Spleen (tissue), 11 donors: ENCODE results near the gene TRIM25. TPM values are rescaled to one million over a fixed set of nuclear protein-coding genes. Genes with fewer than 3 reads are reported as not detected.

ENCODE experiments used
- DNase-seq: peaks from one replicate; pipeline ENCODE4 v3.0.0-alpha.2; 2020
- H3K27ac ChIP-seq, 8 donors: fragments of 200-600 bp; sonication (generic) in 7 of 8; 1 replicate in 4 of 8; 2 replicates in 4 of 8; pipeline versions ENCODE4 v1.5.0 to v1.8.0; 2016 to 2021; ENCODE audit warnings: inconsistent platforms in 4 of 8, mild to moderate bottlenecking in 4 of 8, moderate library complexity in 1 of 8
- H3K27me3 ChIP-seq, 7 donors: fragments of 200-600 bp; sonication (generic) in 6 of 7; replicated peaks in 1 of 7; 1 replicate in 4 of 7; 2 replicates in 3 of 7; pipeline versions ENCODE4 v1.5.0 to v1.8.0; 2016 to 2021; ENCODE audit warnings: inconsistent platforms in 3 of 7, mild to moderate bottlenecking in 1 of 7
- H3K36me3 ChIP-seq, 6 donors: fragments of 200-600 bp; sonication (generic) in 5 of 6; 1 replicate in 4 of 6; 2 replicates in 2 of 6; pipeline versions ENCODE4 v1.5.0 to v1.8.0; 2016 to 2021; ENCODE audit warnings: inconsistent platforms in 2 of 6
- H3K4me1 ChIP-seq, 6 donors: fragments of 200-600 bp; sonication (generic) in 5 of 6; 1 replicate in 3 of 6; 2 replicates in 3 of 6; pipeline versions ENCODE4 v1.5.0 to v1.8.0; 2016 to 2021; ENCODE audit warnings: inconsistent platforms in 3 of 6
- H3K4me3 ChIP-seq, 8 donors: fragments of 200-600 bp; sonication (generic) in 7 of 8; 1 replicate in 4 of 8; 2 replicates in 4 of 8; pipeline versions ENCODE4 v1.5.0 to v1.8.0; 2016 to 2021; ENCODE audit warnings: inconsistent platforms in 4 of 8, mild to moderate bottlenecking in 4 of 8, moderate library complexity in 2 of 8
- H3K9me3 ChIP-seq, 8 donors: fragments of 200-600 bp; sonication (generic) in 7 of 8; 1 replicate in 4 of 8; 2 replicates in 4 of 8; pipeline versions ENCODE4 v1.5.0 to v1.8.0; 2016 to 2021; ENCODE audit warnings: inconsistent platforms in 4 of 8
- POLR2A ChIP-seq, 3 donors: fragments of 450-650 bp; IDR thresholded peaks; one replicate each; pipeline ENCODE4 v1.5.1; 2017; ENCODE audit warnings: antibody characterized with exemption in 3 of 3, mild to moderate bottlenecking in 1 of 3
- POLR2AphosphoS5 ChIP-seq, 3 donors: sonication (generic); formaldehyde crosslinking; IDR thresholded peaks; one replicate each; pipeline ENCODE4 v1.5.1; 2017; ENCODE audit warnings: antibody characterized with exemption in 3 of 3
- WGBS, 5 donors: extraction: QIAGEN DNeasy Blood & Tissue Kit in 3 of 5; methylation state at CpG; one replicate each; pipeline versions ENCODE4 v1.1.5 to v1.1.7; 2013 to 2018; 5-methylcytosine and 5-hydroxymethylcytosine counted together
- intact Hi-C: fragments of 100-400 bp; cut with DNase I; formaldehyde crosslinking; loops from one replicate; pipeline ENCODE4 v1.15.0; 2023; ENCODE audit warnings: low total_unique reads
- polyA plus RNA-seq, 3 donors: library from polyadenylated mRNA; stranded (reverse); fragments of 200-250 nt; gene quantifications; one replicate each; pipeline ENCODE4 v1.2.1, GENCODE V29; 2013
- total RNA-seq, 7 donors: library from RNA; depleted of rRNA in 3 of 7; stranded (reverse); fragments of >200 nt in 3 of 7; fragmentation: NEBNext Ultra II Directional in 4 of 7; extraction: Animal tissue kit (Norgen Biotek cat#: 25700) in 4 of 7; gene quantifications; one replicate each; pipeline versions ENCODE4 v1.1.0 to v1.2.1, GENCODE V29; 2016 to 2021
- TF ChIP-seq, protein P1 (sequence below), 11 experiments: fragments of 200-600 bp in 7 of 11; fragments of 450-650 bp in 4 of 11; sonication (generic) in 4 of 11; IDR thresholded peaks in 8 of 11; conservative IDR thresholded peaks in 3 of 11; 1 replicate in 7 of 11; 2 replicates in 4 of 11; pipeline versions ENCODE4 v1.4.0 to v1.8.0; 2016 to 2021; ENCODE audit warnings: antibody characterized with exemption in 11 of 11, inconsistent platforms in 4 of 11, mild to moderate bottlenecking in 1 of 11
- donor health status: healthy with polysubstance abuse.
- donor health status: DM: no; HTN: no; CAD: no; lungs with moderate emphysema.
- donor health status: DM: no; HTN: no; CAD: no.
- donor health status: Bipolar disorder and iron deficiency.
- donor health status: healthy.
- donor health status: DM: no; HTN: no; CAD: no.
- donor health status: DM: yes; HTN: yes; CAD: no.

The TRIM25 gene
- total and polyA plus RNA-seq, 10 donors, result 13.8 to 168 (median 122) TPM

DNA sequence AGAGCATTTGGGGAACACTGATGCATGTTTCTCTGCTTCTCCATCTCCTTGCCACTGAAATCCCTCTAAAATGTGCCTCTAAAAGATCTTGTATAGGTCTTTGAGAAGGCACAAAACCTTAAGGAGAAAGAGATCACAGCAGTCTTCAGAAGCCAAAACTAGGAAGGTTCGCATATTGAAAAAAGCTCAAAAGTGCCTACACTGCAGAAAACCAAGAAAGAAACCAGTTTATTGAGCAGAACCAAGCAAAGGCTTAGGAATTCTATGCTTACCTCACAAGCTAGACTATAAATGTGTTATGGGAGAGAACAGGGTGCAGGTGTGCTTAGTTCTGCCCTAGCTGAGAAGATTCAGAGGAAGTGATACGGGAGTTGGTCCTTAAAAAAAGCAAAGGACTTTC, 63.3 kb downstream of the TRIM25 start:
- H3K4me3 ChIP-seq, result no peak overlapping the region
- peaks cover 0 to 76% (median 36%) of the 10 kb centered on the region in 6 donors for H3K36me3 ChIP-seq
- intact Hi-C loops, result no loop called here
- no peaks in the 10 kb centered on the region for H3K27me3 ChIP-seq
- TF ChIP-seq, protein P1, sequence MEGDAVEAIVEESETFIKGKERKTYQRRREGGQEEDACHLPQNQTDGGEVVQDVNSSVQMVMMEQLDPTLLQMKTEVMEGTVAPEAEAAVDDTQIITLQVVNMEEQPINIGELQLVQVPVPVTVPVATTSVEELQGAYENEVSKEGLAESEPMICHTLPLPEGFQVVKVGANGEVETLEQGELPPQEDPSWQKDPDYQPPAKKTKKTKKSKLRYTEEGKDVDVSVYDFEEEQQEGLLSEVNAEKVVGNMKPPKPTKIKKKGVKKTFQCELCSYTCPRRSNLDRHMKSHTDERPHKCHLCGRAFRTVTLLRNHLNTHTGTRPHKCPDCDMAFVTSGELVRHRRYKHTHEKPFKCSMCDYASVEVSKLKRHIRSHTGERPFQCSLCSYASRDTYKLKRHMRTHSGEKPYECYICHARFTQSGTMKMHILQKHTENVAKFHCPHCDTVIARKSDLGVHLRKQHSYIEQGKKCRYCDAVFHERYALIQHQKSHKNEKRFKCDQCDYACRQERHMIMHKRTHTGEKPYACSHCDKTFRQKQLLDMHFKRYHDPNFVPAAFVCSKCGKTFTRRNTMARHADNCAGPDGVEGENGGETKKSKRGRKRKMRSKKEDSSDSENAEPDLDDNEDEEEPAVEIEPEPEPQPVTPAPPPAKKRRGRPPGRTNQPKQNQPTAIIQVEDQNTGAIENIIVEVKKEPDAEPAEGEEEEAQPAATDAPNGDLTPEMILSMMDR (IDR thresholded peaks at IDR 0.05 in 8 of 11, conservative IDR thresholded peaks at IDR 0.05 in 3 of 11), result no peak
- TF ChIP-seq POLR2AphosphoS5 (IDR thresholded peaks at IDR 0.05), result no peak
- no peak for TF ChIP-seq POLR2A (IDR thresholded peaks at IDR 0.05)
- H3K27ac ChIP-seq, result peak overlapping the region in 1 of 8 donors; percentile 7
- 86 to 94% (median 90%) methylated on average over 2 of the region's 2 CpGs for WGBS, 5 donors
- H3K9me3 ChIP-seq, result no peaks in the 10 kb centered on the region
- DNase-seq, result no peak
- H3K4me1 ChIP-seq, result no peaks in the 10 kb centered on the region

DNA sequence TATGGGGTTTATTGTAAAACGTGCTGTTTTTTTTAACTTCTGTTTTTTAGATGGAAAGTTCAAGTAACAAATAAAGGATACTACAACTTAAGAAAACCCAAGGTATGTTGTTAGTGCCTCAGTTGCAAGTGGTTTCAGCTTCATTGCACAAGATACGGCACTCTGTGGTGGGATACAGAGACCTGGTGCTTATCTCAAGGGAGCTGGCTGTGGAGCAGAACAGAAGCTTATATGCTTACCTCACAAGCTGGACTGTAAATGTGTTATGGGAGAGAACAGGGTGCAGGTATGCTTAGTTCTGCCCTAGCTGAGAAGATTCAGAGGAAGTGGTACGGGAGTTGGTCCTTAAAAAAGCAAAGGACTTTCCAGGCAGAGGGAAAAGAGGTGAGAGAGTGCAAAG, 64.7 kb downstream of the TRIM25 start:
- no peak for DNase-seq
- intact Hi-C loops, result no loop called here
- Histone ChIP-seq H3K27ac (no peak overlapping the region), H3K36me3 (peaks cover 0 to 70% (median 32%) of the 10 kb centered on the region in 6 donors), H3K27me3 (no peaks in the 10 kb centered on the region), H3K4me1 (no peaks in the 10 kb centered on the region), H3K4me3 (no peak overlapping the region), H3K9me3 (no peaks in the 10 kb centered on the region)
- WGBS, 5 donors, result 57 to 77% (median 75%) methylated on average over 3 of the region's 3 CpGs
- TF ChIP-seq POLR2AphosphoS5 (IDR thresholded peaks at IDR 0.05) (no peak), POLR2A (IDR thresholded peaks at IDR 0.05) (no peak)
- TF ChIP-seq, protein P1 (IDR thresholded peaks at IDR 0.05 in 8 of 11, conservative IDR thresholded peaks at IDR 0.05 in 3 of 11), result no peak

DNA sequence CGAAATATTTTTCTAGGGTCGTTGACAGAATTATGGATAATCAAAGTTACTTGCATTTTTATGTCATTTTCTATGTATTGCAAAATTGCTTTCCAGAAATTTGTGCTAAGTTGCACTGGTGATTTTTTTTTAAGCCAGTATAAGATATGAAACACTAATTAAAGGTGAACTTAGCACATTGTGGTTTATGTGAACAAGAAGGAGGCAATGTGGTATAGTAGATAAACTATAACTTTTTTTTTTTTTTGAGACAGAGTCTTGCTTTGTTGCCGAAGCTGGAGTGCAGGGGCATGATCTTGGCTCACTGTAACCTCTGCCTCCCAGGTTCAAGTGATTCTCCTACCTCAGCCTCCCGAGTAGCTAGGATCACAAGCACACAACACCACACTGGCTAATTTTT, 66.7 kb downstream of the TRIM25 start:
- WGBS, 5 donors, result 88 to 98% (median 94%) methylated on average over 4 of the region's 4 CpGs
- no peak for DNase-seq
- H3K27me3 ChIP-seq, result no peaks in the 10 kb centered on the region
- H3K4me1 ChIP-seq, result peaks cover 0 to 14% (median 8%) of the 10 kb centered on the region in 6 donors
- TF ChIP-seq, protein P1 (IDR thresholded peaks at IDR 0.05 in 8 of 11, conservative IDR thresholded peaks at IDR 0.05 in 3 of 11), result no peak
- TF ChIP-seq POLR2AphosphoS5 (IDR thresholded peaks at IDR 0.05) (no peak), POLR2A (IDR thresholded peaks at IDR 0.05) (no peak)
- peaks cover 0 to 63% (median 31%) of the 10 kb centered on the region in 6 donors for H3K36me3 ChIP-seq
- intact Hi-C loops, result no loop called here
- no peak overlapping the region for H3K4me3 ChIP-seq
- no peak overlapping the region for H3K27ac ChIP-seq
- H3K9me3 ChIP-seq, result no peaks in the 10 kb centered on the region

DNA sequence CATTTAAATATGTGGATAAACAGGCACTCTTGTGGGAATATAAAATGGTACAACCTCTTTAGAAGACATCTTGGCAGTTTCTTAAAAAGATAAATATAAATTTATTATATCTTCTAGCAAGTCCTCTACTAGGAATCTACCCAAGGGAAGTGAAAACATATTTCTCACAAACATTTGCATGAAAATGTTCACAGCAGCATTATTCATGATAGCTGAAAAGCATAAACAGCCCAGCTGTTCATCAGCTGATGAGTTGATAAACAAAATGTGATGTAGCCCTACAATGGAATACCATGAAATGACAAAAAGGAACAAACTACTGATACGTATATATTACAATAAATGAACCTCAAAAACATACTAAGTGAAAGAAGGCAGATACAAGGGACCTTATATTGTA, 67.9 kb downstream of the TRIM25 start:
- Histone ChIP-seq H3K4me3 (no peak overlapping the region), H3K36me3 (peaks cover 0 to 51% (median 26%) of the 10 kb centered on the region in 6 donors), H3K27ac (no peak overlapping the region), H3K4me1 (peaks cover 0 to 25% (median 12%) of the 10 kb centered on the region in 6 donors), H3K27me3 (no peaks in the 10 kb centered on the region), H3K9me3 (no peaks in the 10 kb centered on the region)
- DNase-seq, result no peak
- intact Hi-C loops, result no loop called here
- TF ChIP-seq, protein P1 (IDR thresholded peaks at IDR 0.05 in 8 of 11, conservative IDR thresholded peaks at IDR 0.05 in 3 of 11), result no peak
- no peak for TF ChIP-seq POLR2A (IDR thresholded peaks at IDR 0.05)
- 90 to 98% (median 91%) methylated on average over 1 of the region's 1 CpG for WGBS, 5 donors
